KMS-11 (cell line): ENCODE measurements around the gene CTDP1.

ENCODE experiments used
- H2AFZ ChIP-seq: fragments of 200-600 bp; sonication (generic); 2 replicates; pipeline ENCODE4 v1.6.1; 2016; ENCODE audit warnings: antibody characterized with exemption, mixed run types, low read depth
- H3K27ac ChIP-seq: fragments of 200-600 bp; sonication (generic); 2 replicates; pipeline ENCODE4 v1.6.1; 2016; ENCODE audit warnings: mild to moderate bottlenecking, mixed run types
- H3K27me3 ChIP-seq: fragments of 200-600 bp; sonication (generic); 2 replicates; pipeline ENCODE4 v1.6.1; 2017; ENCODE audit warnings: mild to moderate bottlenecking, low read depth, mixed run types, moderate library complexity; ENCODE audit not compliant: insufficient read depth
- H3K36me3 ChIP-seq: fragments of 200-600 bp; sonication (generic); 2 replicates; pipeline ENCODE4 v1.6.1; 2017; ENCODE audit warnings: mild to moderate bottlenecking, mixed run types; ENCODE audit not compliant: insufficient read depth
- H3K4me1 ChIP-seq: fragments of 200-600 bp; sonication (generic); 2 replicates; pipeline ENCODE4 v1.6.1; 2016; ENCODE audit warnings: mild to moderate bottlenecking, low read depth, mixed run types; ENCODE audit not compliant: poor library complexity, severe bottlenecking
- H3K4me2 ChIP-seq: fragments of 200-600 bp; sonication (generic); 2 replicates; pipeline ENCODE4 v1.7.0; 2016; ENCODE audit warnings: mild to moderate bottlenecking, mixed run types
- H3K4me3 ChIP-seq: fragments of 200-600 bp; sonication (generic); IDR thresholded peaks from 2 replicates; pipeline ENCODE4 v1.6.1; 2017; ENCODE audit warnings: low read depth, low read length, mixed read lengths; ENCODE audit not compliant: insufficient read depth
- H3K79me2 ChIP-seq: fragments of 200-600 bp; sonication (generic); 2 replicates; pipeline ENCODE4 v1.6.1; 2016; ENCODE audit warnings: low read depth, mixed run types; ENCODE audit not compliant: insufficient read depth
- H3K9ac ChIP-seq: fragments of 200-600 bp; sonication (generic); 2 replicates; pipeline ENCODE4 v1.6.1; 2016; ENCODE audit warnings: mild to moderate bottlenecking, mixed run types
- H4K20me1 ChIP-seq: fragments of 200-600 bp; sonication (generic); 2 replicates; pipeline ENCODE4 v1.6.1; 2016; ENCODE audit warnings: mild to moderate bottlenecking, mixed run types; ENCODE audit not compliant: insufficient read depth
- CTCF ChIP-seq: fragments of 200-600 bp; sonication (generic); conservative IDR thresholded peaks from 2 replicates; pipeline ENCODE4 v1.6.1; 2017; ENCODE audit warnings: low read depth, mild to moderate bottlenecking, antibody characterized with exemption, low read length, moderate library complexity, mixed read lengths

The CTDP1 gene

GRCh38 chr18:79707239-79707638, 27.6 kb downstream of the CTDP1 start:
- H3K27ac ChIP-seq: no peak overlapping the region
- no peaks in the 10 kb centered on the region for H3K4me1 ChIP-seq
- no peak for TF ChIP-seq CTCF
- no peaks in the 10 kb centered on the region for H4K20me1 ChIP-seq
- H3K4me2 ChIP-seq: no peak overlapping the region
- H2AFZ ChIP-seq: no peak overlapping the region
- no peak overlapping the region for H3K9ac ChIP-seq
- no peak overlapping the region for H3K4me3 ChIP-seq
- peaks cover 8% of the 10 kb centered on the region; the same call in 1 of the 2 replicates for H3K36me3 ChIP-seq
- H3K27me3 ChIP-seq: no peaks in the 10 kb centered on the region
- H3K79me2 ChIP-seq: peaks cover 5% of the 10 kb centered on the region; the same call in 1 of the 2 replicates

GRCh38 chr18:79707671-79708070, 28.1 kb downstream of the CTDP1 start:
- Histone ChIP-seq H3K9ac (no peak overlapping the region), H3K4me2 (no peak overlapping the region), H3K36me3 (peaks cover 12% of the 10 kb centered on the region; the same call in 1 of the 2 replicates), H2AFZ (no peak overlapping the region), H3K79me2 (peaks cover 5% of the 10 kb centered on the region; the same call in 1 of the 2 replicates), H3K4me3 (no peak overlapping the region), H3K27me3 (no peaks in the 10 kb centered on the region), H3K27ac (no peak overlapping the region), H3K4me1 (no peaks in the 10 kb centered on the region), H4K20me1 (no peaks in the 10 kb centered on the region)
- TF ChIP-seq CTCF: no peak

GRCh38 chr18:79708412-79708811, 28.8 kb downstream of the CTDP1 start:
- TF ChIP-seq CTCF: no peak
- H3K27me3 ChIP-seq: no peaks in the 10 kb centered on the region
- H3K36me3 ChIP-seq: peaks cover 19% of the 10 kb centered on the region; the same call in 1 of the 2 replicates
- no peak overlapping the region for H3K4me3 ChIP-seq
- H2AFZ ChIP-seq: no peak overlapping the region
- H3K79me2 ChIP-seq: peaks cover 2% of the 10 kb centered on the region; the same call in 1 of the 2 replicates
- no peak overlapping the region for H3K4me2 ChIP-seq
- no peak overlapping the region for H3K27ac ChIP-seq
- H3K4me1 ChIP-seq: no peaks in the 10 kb centered on the region
- H3K9ac ChIP-seq: no peak overlapping the region
- no peaks in the 10 kb centered on the region for H4K20me1 ChIP-seq

- TF ChIP-seq CTCF: no peak
- Histone ChIP-seq H3K4me2 (no peak overlapping the region), H3K4me3 (no peak overlapping the region), H3K9ac (no peak overlapping the region), H3K36me3 (peaks cover 31% of the 10 kb centered on the region; the same call in 1 of the 2 replicates), H3K27ac (no peak overlapping the region), H3K27me3 (no peaks in the 10 kb centered on the region), H3K4me1 (no peaks in the 10 kb centered on the region), H2AFZ (no peak overlapping the region), H4K20me1 (no peaks in the 10 kb centered on the region), H3K79me2 (no peaks in the 10 kb centered on the region)
Observed at GRCh38 chr18:79712206-79712857, 32.7 kb downstream of the CTDP1 start.
